Activated naive CD4-positive, alpha-beta T cell treated with anti-CD3 and anti-CD28 coated beads for 36 hours (primary cell): ENCODE measurements around the gene BIK. TPM values are rescaled to one million over a fixed set of nuclear protein-coding genes. Genes with fewer than 3 reads are reported as not detected.
"Not testable (repeated sequence)": the region's sequence is repeated elsewhere in the genome, so short reads cannot be mapped to it uniquely, and the experiment has no call there.

Experiments
- CTCF ChIA-PET: fragments of 350-600 bp; sonication (Branson Sonifier 250); formaldehyde crosslinking; loops from one replicate; lab custom pipeline; 2021; ENCODE audit warnings: antibody characterized with exemption; lab: Charles Lee
- DNase-seq: peaks from one replicate; pipeline ENCODE4 v3.0.0-alpha.2; 2020
- H3K27ac Mint-ChIP-seq: one replicate; pipeline ENCODE4 v1.8.0; 2021; ENCODE audit warnings: mild to moderate bottlenecking, mixed read lengths
- H3K27me3 Mint-ChIP-seq: one replicate; pipeline ENCODE4 v1.8.0; 2021; ENCODE audit warnings: low read depth, mixed read lengths
- H3K36me3 Mint-ChIP-seq: one replicate; pipeline ENCODE4 v1.8.0; 2021; ENCODE audit warnings: low read depth, mixed read lengths
- H3K4me1 Mint-ChIP-seq: one replicate; pipeline ENCODE4 v1.8.0; 2021; ENCODE audit warnings: low read depth, mixed read lengths
- H3K4me3 Mint-ChIP-seq: one replicate; pipeline ENCODE4 v1.8.0; 2021; ENCODE audit warnings: mild to moderate bottlenecking, moderate library complexity, mixed read lengths
- H3K9me3 Mint-ChIP-seq: one replicate; pipeline ENCODE4 v1.8.0; 2021; ENCODE audit warnings: mixed read lengths
- intact Hi-C: fragments of 100-400 bp; cut with micrococcal nuclease; formaldehyde crosslinking; loops from one replicate; pipeline ENCODE4 v1.15.1; 2023
- total RNA-seq, 2 experiments: library from RNA; stranded (reverse); gene quantifications; one replicate each; pipeline ENCODE4 v1.2.3, GENCODE V29; 2021

BIK gene
- total RNA-seq, 2 experiments from 2014 or later, result 2.0 to 2.5 TPM

GRCh38 chr22:43128928-43129424 lies 18.4 kb downstream of the BIK start:
- intact Hi-C loops, result no loop called here
- H3K27me3 Mint-ChIP-seq, result no peaks in the 10 kb centered on the region

GRCh38 chr22:43129426-43130425 lies 19.2 kb downstream of the BIK start:
- CTCF ChIA-PET, result interaction anchor here (0.6 kb wide), 1 partner anchor 316 kb away, joined by 3 read pairs; no protein-coding TSS in a partner anchor
- no peak overlapping the region for H3K4me3 Mint-ChIP-seq
- DNase-seq, result no peak

More at GRCh38 chr22:43128928-43129424, 18.4 kb downstream of the BIK start:
- Mint-ChIP-seq H3K4me3 (no peak overlapping the region), H3K9me3 (no peaks in the 10 kb centered on the region), H3K4me1 (no peaks in the 10 kb centered on the region), H3K27ac (no peak overlapping the region), H3K36me3 (peaks cover 7% of the 10 kb centered on the region)
- CTCF ChIA-PET, result interaction anchor here (0.6 kb wide), 1 partner anchor 315 kb away, joined by 3 read pairs; no protein-coding TSS in a partner anchor
- DNase-seq, result no peak

GRCh38 chr22:43131773-43132501 lies 21.4 kb downstream of the BIK start:
- Mint-ChIP-seq H3K27me3 (no peaks in the 10 kb centered on the region), H3K9me3 (no peaks in the 10 kb centered on the region), H3K4me1 (no peaks in the 10 kb centered on the region), H3K36me3 (peaks cover 14% of the 10 kb centered on the region), H3K4me3 (no peak overlapping the region), H3K27ac (no peak overlapping the region)
- no peak for DNase-seq
- CTCF ChIA-PET, result no interaction called here
- intact Hi-C loops, result no loop called here

More at GRCh38 chr22:43129426-43130425, 19.2 kb downstream of the BIK start:
- no peaks in the 10 kb centered on the region for H3K4me1 Mint-ChIP-seq
- intact Hi-C loops, result no loop called here
- H3K36me3 Mint-ChIP-seq, result peaks cover 9% of the 10 kb centered on the region
- no peaks in the 10 kb centered on the region for H3K9me3 Mint-ChIP-seq
- no peaks in the 10 kb centered on the region for H3K27me3 Mint-ChIP-seq
- H3K27ac Mint-ChIP-seq, result no peak overlapping the region

GRCh38 chr22:43133401-43133800 lies 22.9 kb downstream of the BIK start:
- intact Hi-C loops, result no loop called here
- peaks cover 17% of the 10 kb centered on the region for H3K36me3 Mint-ChIP-seq
- no peaks in the 10 kb centered on the region for H3K27me3 Mint-ChIP-seq
- DNase-seq, result no peak
- no peak overlapping the region for H3K27ac Mint-ChIP-seq
- H3K4me1 Mint-ChIP-seq, result no peaks in the 10 kb centered on the region
- H3K4me3 Mint-ChIP-seq, result no peak overlapping the region
- H3K9me3 Mint-ChIP-seq, result no peaks in the 10 kb centered on the region
- CTCF ChIA-PET, result interaction anchor here (0.9 kb wide), 1 partner anchor 55 kb away, joined by 3 read pairs; no protein-coding TSS in a partner anchor

GRCh38 chr22:43134553-43134952 lies 24.0 kb downstream of the BIK start:
- Mint-ChIP-seq H3K27ac (no peak overlapping the region), H3K9me3 (no peaks in the 10 kb centered on the region), H3K4me3 (no peak overlapping the region), H3K36me3 (peaks cover 21% of the 10 kb centered on the region), H3K4me1 (no peaks in the 10 kb centered on the region), H3K27me3 (no peaks in the 10 kb centered on the region)
- DNase-seq, result no peak
- intact Hi-C loops, result no loop called here
- CTCF ChIA-PET, result interaction anchor here (0.9 kb wide), 1 partner anchor 53 kb away, joined by 3 read pairs; no protein-coding TSS in a partner anchor

GRCh38 chr22:43135565-43135964 lies 25.0 kb downstream of the BIK start:
- intact Hi-C loops, result no loop called here
- CTCF ChIA-PET, result interaction anchor here (0.6 to 1.4 kb wide), 3 partner anchors 23 to 779 kb away, joined by 3 to 4 read pairs (median 4); no protein-coding TSS in a partner anchor
- no peaks in the 10 kb centered on the region for H3K27me3 Mint-ChIP-seq
- H3K4me3 Mint-ChIP-seq, result no peak overlapping the region
- H3K9me3 Mint-ChIP-seq, result no peaks in the 10 kb centered on the region
- H3K27ac Mint-ChIP-seq, result no peak overlapping the region
- no peak for DNase-seq
- H3K4me1 Mint-ChIP-seq, result peaks cover 4% of the 10 kb centered on the region
- peaks cover 28% of the 10 kb centered on the region for H3K36me3 Mint-ChIP-seq

GRCh38 chr22:43136255-43136654 lies 25.7 kb downstream of the BIK start:
- intact Hi-C loops, result no loop called here
- no peak overlapping the region for H3K4me3 Mint-ChIP-seq
- DNase-seq, result no peak
- H3K27me3 Mint-ChIP-seq, result no peaks in the 10 kb centered on the region
- H3K4me1 Mint-ChIP-seq, result peaks cover 10% of the 10 kb centered on the region
- CTCF ChIA-PET, result interaction anchor here (1.0 to 1.4 kb wide), 2 partner anchors 38 to 46 kb away, joined by 3 to 4 read pairs; no protein-coding TSS in a partner anchor
- peaks cover 34% of the 10 kb centered on the region for H3K36me3 Mint-ChIP-seq
- H3K27ac Mint-ChIP-seq, result no peak overlapping the region
- no peaks in the 10 kb centered on the region for H3K9me3 Mint-ChIP-seq

GRCh38 chr22:43136801-43137200 lies 26.3 kb downstream of the BIK start:
- no peaks in the 10 kb centered on the region for H3K27me3 Mint-ChIP-seq
- H3K4me3 Mint-ChIP-seq, result no peak overlapping the region
- intact Hi-C loops, result no loop called here
- CTCF ChIA-PET, result interaction anchor here (0.6 to 1.4 kb wide), 3 partner anchors 11 to 47 kb away, joined by 3 to 4 read pairs (median 3); no protein-coding TSS in a partner anchor
- no peaks in the 10 kb centered on the region for H3K9me3 Mint-ChIP-seq
- no peak for DNase-seq
- peaks cover 34% of the 10 kb centered on the region for H3K36me3 Mint-ChIP-seq
- H3K4me1 Mint-ChIP-seq, result peaks cover 14% of the 10 kb centered on the region
- H3K27ac Mint-ChIP-seq, result no peak overlapping the region

GRCh38 chr22:43142880-43143562 lies 32.5 kb downstream of the BIK start, which contains the start of gene MCAT:
Gene MCAT (minus strand): TSS chr22:43143398. CDS start chr22:43143348, 50 bp downstream.
- H3K4me3 Mint-ChIP-seq, result peak within 1 kb of the TSS; percentile 84
- H3K36me3 Mint-ChIP-seq, result peaks cover 19% of the 10 kb centered on the region
- H3K4me1 Mint-ChIP-seq, result peaks cover 31% of the 10 kb centered on the region
- intact Hi-C loops, result loop anchor here (2.0 kb wide), 1 partner anchor 44 kb away; the partner anchor contains the start of gene TTLL12
- CTCF ChIA-PET, result interaction anchor here (0.6 to 1.4 kb wide), 2 partner anchors 45 to 1597 kb away, joined by 4 to 8 read pairs; no protein-coding TSS in a partner anchor
- peak; percentile 80 for DNase-seq
- H3K27me3 Mint-ChIP-seq, result no peaks in the 10 kb centered on the region
- H3K27ac Mint-ChIP-seq, result peak within 1 kb of the TSS; percentile 86
- H3K9me3 Mint-ChIP-seq, result no peaks in the 10 kb centered on the region

- intact Hi-C loops, result no loop called here
- peaks cover 12% of the 10 kb centered on the region for H3K36me3 Mint-ChIP-seq
- no peak overlapping the region for H3K4me3 Mint-ChIP-seq
- no peaks in the 10 kb centered on the region for H3K9me3 Mint-ChIP-seq
- peaks cover 36% of the 10 kb centered on the region for H3K4me1 Mint-ChIP-seq
- no peaks in the 10 kb centered on the region for H3K27me3 Mint-ChIP-seq
- CTCF ChIA-PET, result interaction anchor here (1.1 kb wide), 1 partner anchor 18 kb away, joined by 3 read pairs; no protein-coding TSS in a partner anchor
- no peak overlapping the region for H3K27ac Mint-ChIP-seq
- DNase-seq, result no peak
These were observed 34.4 kb downstream of the BIK start for GRCh38 chr22:43144949-43145348.

- DNase-seq, H3K27me3 Mint-ChIP-seq, H3K9me3 Mint-ChIP-seq, H3K36me3 Mint-ChIP-seq, H3K4me3 Mint-ChIP-seq, H3K27ac Mint-ChIP-seq, intact Hi-C loops: not testable (repeated sequence)
- CTCF ChIA-PET, result interaction anchor here (1.1 kb wide), 1 partner anchor 19 kb away, joined by 3 read pairs; no protein-coding TSS in a partner anchor
- peaks cover 35% of the 10 kb centered on the region for H3K4me1 Mint-ChIP-seq
These were observed 34.8 kb downstream of the BIK start for GRCh38 chr22:43145371-43145770.
